SK-N-SH (cell line): ENCODE data around the gene RARRES1. TPM values are rescaled to one million over a fixed set of nuclear protein-coding genes. Genes with fewer than 3 reads are reported as not detected.

ENCODE experiments used
- CTCF ChIA-PET: fragments of 300-600, 350-600 bp; formaldehyde crosslinking; extraction: SDS; loops from one replicate; lab custom pipeline; 2021; lab: Yijun Ruan, JAX
- POLR2A ChIA-PET: fragments of 350-600 bp; sonication (Branson Sonifier 250); formaldehyde crosslinking; extraction: SDS; loops from one replicate; lab custom pipeline; 2020; ENCODE audit warnings: antibody characterized with exemption, inconsistent platforms; lab: Yijun Ruan, JAX
- DNase-seq: peaks from one replicate; pipeline ENCODE4 v3.0.0; 2012
- H2AFZ ChIP-seq: fragments of 200-600 bp; sonication (generic); 2 replicates; pipeline ENCODE4 v1.8.1; 2016; ENCODE audit warnings: antibody characterized with exemption, mild to moderate bottlenecking, low read depth
- H3F3A ChIP-seq: fragments of 200-600 bp; sonication (generic); replicated peaks from 2 replicates; pipeline ENCODE3; 2016; ENCODE audit warnings: antibody characterized with exemption, mild to moderate bottlenecking; ENCODE audit not compliant: insufficient read depth
- H3K27ac ChIP-seq, 2 experiments: fragments of 200-500 bp in 1 of 2; fragments of 200-600 bp in 1 of 2; sonication (Bioruptor generic) in 1 of 2; sonication (generic), shearing (Covaris generic) in 1 of 2; 2 replicates each; pipeline versions ENCODE4 v1.5.1 to v1.6.1; 2014 to 2016; ENCODE audit warnings: low read depth in 2 of 2, inconsistent platforms in 1 of 2, low read length in 1 of 2, mild to moderate bottlenecking in 1 of 2, mixed read lengths in 1 of 2
- H3K27me3 ChIP-seq: fragments of 200-600 bp; sonication (generic), shearing (Covaris generic); 2 replicates; pipeline ENCODE4 v1.6.1; 2016; ENCODE audit warnings: mixed run types; ENCODE audit not compliant: insufficient read depth
- H3K36me3 ChIP-seq, 2 experiments: fragments of 200-500 bp in 1 of 2; fragments of 200-600 bp in 1 of 2; sonication (Bioruptor generic) in 1 of 2; sonication (generic) in 1 of 2; replicated peaks in 1 of 2; 2 replicates each; pipeline versions ENCODE3 to v1.5.1; 2014 to 2016; ENCODE audit warnings: low read length in 1 of 2, mild to moderate bottlenecking in 1 of 2; ENCODE audit not compliant: insufficient read depth in 2 of 2, control insufficient read depth in 1 of 2
- H3K4me1 ChIP-seq, 2 experiments: fragments of 200-500 bp in 1 of 2; fragments of 200-600 bp in 1 of 2; sonication (Bioruptor generic) in 1 of 2; sonication (generic), shearing (Covaris generic) in 1 of 2; 2 replicates each; pipeline versions ENCODE4 v1.5.1 to v1.6.1; 2014 to 2016; ENCODE audit warnings: low read depth in 1 of 2, low read length in 1 of 2, mixed run types in 1 of 2; ENCODE audit not compliant: insufficient read depth in 2 of 2, control insufficient read depth in 1 of 2
- H3K4me2 ChIP-seq: fragments of 200-600 bp; sonication (generic), shearing (Covaris generic); 2 replicates; pipeline ENCODE4 v1.6.1; 2017; ENCODE audit warnings: mixed run types
- H3K4me3 ChIP-seq, 2 experiments: fragments of 200-500 bp in 1 of 2; fragments of 200-600 bp in 1 of 2; sonication (Bioruptor generic) in 1 of 2; sonication (generic), shearing (Covaris generic) in 1 of 2; 2 replicates each; pipeline versions ENCODE4 v1.5.1 to v1.8.1; 2014 to 2016; ENCODE audit warnings: low read depth in 2 of 2, inconsistent platforms in 1 of 2, low read length in 1 of 2, mild to moderate bottlenecking in 1 of 2, mixed read lengths in 1 of 2, moderate library complexity in 1 of 2
- H3K79me2 ChIP-seq: fragments of 200-600 bp; sonication (generic); 2 replicates; pipeline ENCODE4 v1.8.1; 2017; ENCODE audit warnings: mild to moderate bottlenecking; ENCODE audit not compliant: insufficient read depth
- H3K9ac ChIP-seq: fragments of 200-600 bp; sonication (generic); 2 replicates; pipeline ENCODE4 v1.6.1; 2017; ENCODE audit warnings: mixed run types
- H3K9me2 ChIP-seq: fragments of 200-600 bp; sonication (generic); 2 replicates; pipeline ENCODE4 v1.6.1; 2017; ENCODE audit warnings: mixed run types
- H3K9me3 ChIP-seq: fragments of 200-600 bp; sonication (generic); 2 replicates; pipeline ENCODE4 v1.6.1; 2017; ENCODE audit warnings: mixed run types, mild to moderate bottlenecking, moderate library complexity
- H4K20me1 ChIP-seq: fragments of 200-600 bp; sonication (generic); 2 replicates; pipeline ENCODE4 v1.6.1; 2017; ENCODE audit warnings: mild to moderate bottlenecking, mixed run types; ENCODE audit not compliant: insufficient read depth
- CTCF ChIP-seq: fragments of 200-600 bp; sonication (generic); IDR thresholded peaks from 2 replicates; pipeline ENCODE4 v1.6.1; 2017; ENCODE audit warnings: antibody characterized with exemption, mild to moderate bottlenecking, moderate library complexity
- ELF1 ChIP-seq: IDR thresholded peaks from 2 replicates; pipeline ENCODE4 v1.4.0; 2012
- FOSL2 ChIP-seq: IDR thresholded peaks from 2 replicates; pipeline ENCODE4 v1.4.0; 2012; ENCODE audit warnings: low read depth, mild to moderate bottlenecking, moderate library complexity, borderline replicate concordance
- GATA2 ChIP-seq: sonication (generic); formaldehyde crosslinking; IDR thresholded peaks from 2 replicates; pipeline ENCODE4 v1.5.0; 2020; ENCODE audit warnings: mild to moderate bottlenecking, missing genetic modification reagents
- IRF3 ChIP-seq: fragments of 150-350 bp; IDR thresholded peaks from 2 replicates; pipeline ENCODE4 v1.6.1; 2016; ENCODE audit warnings: mild to moderate bottlenecking, low read depth, low read length
- JUND ChIP-seq: IDR thresholded peaks from 2 replicates; pipeline ENCODE4 v1.4.0; 2012
- MAX ChIP-seq: IDR thresholded peaks from 2 replicates; pipeline ENCODE4 v1.4.0; 2012; ENCODE audit warnings: low read depth
- NFIC ChIP-seq: IDR thresholded peaks from 2 replicates; pipeline ENCODE4 v1.4.0; 2012; ENCODE audit warnings: borderline replicate concordance
- NRF1 ChIP-seq: IDR thresholded peaks from 2 replicates; pipeline ENCODE4 v1.6.1; 2012; ENCODE audit warnings: low read depth, mild to moderate bottlenecking, low read length
- PBX3 ChIP-seq: IDR thresholded peaks from 2 replicates; pipeline ENCODE4; 2012
- REST ChIP-seq: IDR thresholded peaks from 2 replicates; pipeline ENCODE4 v1.6.1; 2012; ENCODE audit warnings: mild to moderate bottlenecking, low read depth, low read length, moderate library complexity
- SIN3A ChIP-seq: IDR thresholded peaks from 2 replicates; pipeline ENCODE4 v1.6.1; 2012; ENCODE audit warnings: low read depth, mild to moderate bottlenecking, low read length, moderate library complexity, borderline replicate concordance
- SMC3 ChIP-seq: IDR thresholded peaks from 2 replicates; pipeline ENCODE4 v1.6.1; 2012; ENCODE audit warnings: low read depth, low read length, improper control_type of control experiment
- TAF1 ChIP-seq: IDR thresholded peaks from 2 replicates; pipeline ENCODE4 v1.6.1; 2012; ENCODE audit warnings: low read depth, mild to moderate bottlenecking, low read length, moderate library complexity, borderline replicate concordance
- TCF12 ChIP-seq: IDR thresholded peaks from 2 replicates; pipeline ENCODE4 v1.4.0; 2012
- USF1 ChIP-seq: IDR thresholded peaks from 2 replicates; pipeline ENCODE4 v1.4.0; 2012; ENCODE audit warnings: low read depth, borderline replicate concordance
- WGBS: methylation state at CpG from one replicate; pipeline ENCODE4 v1.1.6; 2017; ENCODE audit warnings: low lambda C conversion rate; 5-methylcytosine and 5-hydroxymethylcytosine counted together
- polyA plus RNA-seq, 3 experiments: library from polyadenylated mRNA; depleted of rRNA; stranded (reverse); fragments of >200 nt; gene quantifications; 2 replicates each; pipeline ENCODE4 v1.2.3, GENCODE V29; 2012

RARRES1 gene
- polyA plus RNA-seq, 1 of the 3 experiments (the other 2 are of a cell fraction), result 0.15 TPM

GRCh38 chr3:158776531-158776930, 44.3 kb upstream of the RARRES1 start:
- ChIA-PET CTCF (interaction anchor here (1.0 to 2.2 kb wide), 2 partner anchors 9 to 15 kb away, joined by 4 to 7 read pairs; no protein-coding TSS in a partner anchor), POLR2A (no interaction called here)
- Histone ChIP-seq H3K4me1 (no peaks in the 10 kb centered on the region; a peak in 2 of 4 replicates), H3K36me3 (no peaks in the 10 kb centered on the region), H3K79me2 (no peaks in the 10 kb centered on the region), H3K4me2 (no peak overlapping the region), H4K20me1 (no peaks in the 10 kb centered on the region), H2AFZ (no peak overlapping the region), H3K27me3 (no peaks in the 10 kb centered on the region), H3K4me3 (no peak overlapping the region), H3K9ac (no peak overlapping the region), H3F3A (no peaks in the 10 kb centered on the region), H3K9me2 (no peaks in the 10 kb centered on the region), H3K9me3 (no peaks in the 10 kb centered on the region), H3K27ac (no peak overlapping the region)
- WGBS, result 89% methylated on average over 7 of the region's 7 CpGs
- TF ChIP-seq TAF1, result no peak
- TF ChIP-seq SMC3, result no peak
- no peak for TF ChIP-seq USF1
- TF ChIP-seq JUND, result no peak
- TF ChIP-seq MAX, result no peak
- TF ChIP-seq ELF1, result no peak
- no peak for TF ChIP-seq NRF1
- no peak for DNase-seq

GRCh38 chr3:158775426-158776410, 43.5 kb upstream of the RARRES1 start:
- no peaks in the 10 kb centered on the region for H3K79me2 ChIP-seq
- no peak overlapping the region for H2AFZ ChIP-seq
- CTCF ChIA-PET, result interaction anchor here (1.0 kb wide), 1 partner anchor 14 kb away, joined by 3 read pairs; no protein-coding TSS in a partner anchor
- DNase-seq, result no peak
- POLR2A ChIA-PET, result no interaction called here
- H3K4me3 ChIP-seq, result no peak overlapping the region
- H3F3A ChIP-seq, result no peaks in the 10 kb centered on the region
- H3K36me3 ChIP-seq, result no peaks in the 10 kb centered on the region
- no peak for TF ChIP-seq TCF12
- TF ChIP-seq REST, result no peak
- no peak for TF ChIP-seq GATA2 (CRISPR knock-in tag)
- TF ChIP-seq IRF3, result no peak
- no peak for TF ChIP-seq SIN3A
- TF ChIP-seq PBX3, result no peak
- no peak for TF ChIP-seq CTCF
- no peak for TF ChIP-seq NRF1
- TF ChIP-seq ELF1, result no peak
- no peak for TF ChIP-seq FOSL2
- TF ChIP-seq NFIC, result no peak
- TF ChIP-seq, all 33 proteins: peak for 0
- Histone ChIP-seq H3K9ac (no peak overlapping the region), H3K9me3 (no peaks in the 10 kb centered on the region), H3K9me2 (no peaks in the 10 kb centered on the region), H3K4me1 (no peaks in the 10 kb centered on the region; a peak in 2 of 4 replicates), H3K27ac (no peak overlapping the region), H3K4me2 (no peak overlapping the region), H3K27me3 (no peaks in the 10 kb centered on the region), H4K20me1 (no peaks in the 10 kb centered on the region)
- WGBS, result 81% methylated on average over 3 of the region's 3 CpGs
